Measurements from ENCODE around the gene TMTC1. TPM values are rescaled to one million over a fixed set of nuclear protein-coding genes. Genes with fewer than 3 reads are reported as not detected.
"Not testable (repeated sequence)": the region's sequence is repeated elsewhere in the genome, so short reads cannot be mapped to it uniquely, and the experiment has no call there.

TMTC1 gene
- total RNA-seq, 2 donors from 2014 or later: 4.5 to 7.7 TPM

- intact Hi-C loops (cut with DNase I, micrococcal nuclease): no loop called here
- ATAC-seq (no peak), DNase-seq (no peak)
Observed at GRCh38 chr12:29650371-29650770, 133.4 kb downstream of the TMTC1 start.

DNA sequence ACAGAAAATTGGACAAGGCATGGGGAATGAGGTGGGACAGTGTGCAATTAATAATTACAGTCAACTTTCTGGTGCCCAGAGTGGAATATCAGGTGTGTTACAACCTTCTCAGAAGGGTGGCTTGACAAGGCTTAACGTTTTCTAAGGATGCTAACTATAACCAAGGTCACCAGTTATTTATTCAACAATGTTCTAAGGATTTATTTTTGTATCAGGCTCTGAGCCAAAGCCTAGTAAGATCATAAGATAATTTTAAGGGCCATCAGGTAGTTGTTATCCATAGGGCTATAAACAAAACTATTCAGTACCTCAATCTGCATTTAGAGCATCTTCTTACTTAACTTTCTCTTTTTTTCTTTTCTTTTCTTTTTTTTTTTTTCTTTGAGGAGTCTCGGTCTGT lies 134.0 kb downstream of the TMTC1 start:
- no peak for DNase-seq
- intact Hi-C loops (cut with DNase I, micrococcal nuclease): no loop called here

DNA sequence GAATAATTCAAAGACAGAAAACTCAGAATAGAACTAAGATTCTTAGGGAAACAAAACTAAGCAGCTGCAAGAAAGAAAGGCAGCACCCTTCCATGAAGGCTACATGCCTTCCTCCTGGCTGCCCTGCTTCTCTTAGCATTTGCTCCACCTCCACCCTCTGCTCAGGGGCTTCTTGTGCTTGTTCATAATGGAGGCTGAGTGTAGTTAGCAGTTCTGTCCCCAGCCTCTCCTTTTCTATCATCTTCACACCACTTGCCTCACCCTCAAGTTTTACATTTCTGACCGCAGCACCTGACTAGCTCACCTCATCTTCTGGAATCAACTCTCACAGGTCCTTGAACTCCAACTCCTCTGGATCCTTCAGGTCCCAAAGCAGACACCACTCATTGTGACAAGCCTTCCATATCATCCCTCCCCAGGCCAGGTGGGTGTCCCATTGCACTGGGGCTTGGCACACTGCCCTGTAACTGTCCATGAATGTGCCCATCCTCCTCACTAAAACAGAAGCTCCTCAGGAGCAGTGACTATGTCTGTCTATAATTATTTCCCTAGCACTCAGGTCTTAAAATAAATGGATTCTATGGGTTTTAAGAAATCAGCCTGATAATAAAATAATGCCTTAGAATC lies 139.1 kb downstream of the TMTC1 start:
- no peak for DNase-seq
- no peak for ATAC-seq
- intact Hi-C loops (cut with DNase I, micrococcal nuclease): no loop called here

More for the DNA sequence above, 134.0 kb downstream of the TMTC1 start:
- ATAC-seq: no peak

DNA sequence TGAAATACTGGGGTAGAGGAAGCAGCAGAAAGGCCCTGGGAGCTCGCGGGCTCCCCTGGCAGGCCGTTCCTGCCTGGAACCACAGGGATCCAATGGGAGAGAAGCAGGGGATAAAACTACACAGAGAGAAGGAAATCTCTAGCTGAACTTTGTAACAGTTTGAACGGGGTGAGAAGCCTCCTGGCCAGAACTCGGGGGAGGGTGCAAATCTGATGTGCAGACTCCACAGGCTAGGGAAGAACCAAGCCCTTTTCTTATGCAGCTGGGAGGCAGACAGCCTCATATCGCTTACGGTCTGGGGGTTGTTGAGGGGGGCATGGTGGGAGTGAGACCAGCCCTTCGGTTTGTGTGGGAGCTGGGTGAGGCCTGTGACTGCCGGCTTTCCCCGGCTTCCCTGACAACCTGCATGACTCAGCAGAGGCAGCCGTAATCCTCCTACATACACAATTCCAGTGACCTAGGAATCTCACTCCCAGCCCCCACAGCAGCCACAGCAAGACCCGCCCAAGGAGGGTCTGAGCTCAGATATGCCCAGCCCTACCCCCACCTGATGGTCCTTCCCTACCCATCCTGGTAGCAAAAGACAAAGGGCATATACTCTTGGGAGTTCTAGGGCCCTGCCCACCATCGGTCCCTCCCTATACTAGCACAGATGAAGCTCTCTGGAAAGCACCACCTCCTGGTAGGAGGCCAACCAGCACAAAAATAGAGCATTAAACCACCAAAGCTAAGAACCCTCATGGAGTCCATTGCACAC lies 143.0 kb downstream of the TMTC1 start:
- ATAC-seq: no peak
- DNase-seq: no peak
- intact Hi-C loops (cut with DNase I, micrococcal nuclease): no loop called here

DNA sequence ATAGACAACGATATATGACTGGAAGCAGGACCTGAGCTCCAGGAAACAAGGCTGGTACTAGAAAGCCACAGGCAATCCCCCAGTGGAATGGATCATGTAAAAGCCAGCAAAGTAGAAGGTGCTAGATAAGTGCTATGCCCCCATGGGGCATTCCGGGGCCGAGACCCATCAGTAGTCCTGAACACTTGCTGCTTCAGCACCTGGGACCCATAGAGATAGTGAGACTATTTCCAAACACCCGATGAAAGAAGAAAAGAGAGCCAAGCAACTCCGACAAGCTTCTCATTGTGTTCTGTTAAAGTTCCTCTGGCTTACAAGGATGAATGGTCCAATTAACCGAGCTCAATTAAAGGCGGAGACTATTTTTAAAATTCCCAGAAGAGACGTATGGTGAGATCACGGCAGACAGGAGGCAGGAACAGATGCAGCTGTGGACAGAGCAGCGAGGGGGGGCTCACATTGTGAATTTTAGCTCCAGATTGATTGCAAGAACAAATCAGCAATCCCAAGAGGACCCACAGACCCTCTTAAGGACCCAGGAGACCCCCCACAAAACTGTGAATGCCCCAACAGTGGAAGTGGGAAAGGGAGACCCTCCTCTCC lies 143.7 kb downstream of the TMTC1 start:
- no peak for ATAC-seq
- no peak for DNase-seq
- intact Hi-C loops (cut with DNase I, micrococcal nuclease): no loop called here

DNA sequence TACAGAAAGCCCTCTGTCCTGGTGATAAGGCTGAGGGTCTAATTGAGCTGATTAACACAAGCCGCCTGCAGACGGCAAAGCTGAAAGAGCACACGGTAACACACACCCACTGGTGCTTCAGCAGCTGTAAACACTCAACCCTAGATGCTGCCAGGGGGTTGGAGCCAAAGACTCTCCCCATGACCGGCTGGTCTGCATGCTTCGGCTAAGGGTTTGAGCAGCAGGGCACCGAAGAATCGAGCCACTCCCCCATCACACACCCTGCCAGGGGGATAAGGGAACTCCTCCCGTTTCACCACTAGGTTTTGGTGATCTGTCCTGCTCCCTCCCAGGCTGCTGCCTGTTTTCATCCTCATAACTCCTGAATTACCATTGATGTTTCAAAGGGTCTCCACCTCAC lies 145.2 kb downstream of the TMTC1 start:
- intact Hi-C loops (cut with DNase I, micrococcal nuclease): no loop called here
- no peak for ATAC-seq
- no peak for DNase-seq

GRCh38 chr12:29634057-29634456 lies 149.7 kb downstream of the TMTC1 start:
- no peak for ATAC-seq
- DNase-seq: no peak
- intact Hi-C loops (cut with DNase I, micrococcal nuclease): no loop called here

DNA sequence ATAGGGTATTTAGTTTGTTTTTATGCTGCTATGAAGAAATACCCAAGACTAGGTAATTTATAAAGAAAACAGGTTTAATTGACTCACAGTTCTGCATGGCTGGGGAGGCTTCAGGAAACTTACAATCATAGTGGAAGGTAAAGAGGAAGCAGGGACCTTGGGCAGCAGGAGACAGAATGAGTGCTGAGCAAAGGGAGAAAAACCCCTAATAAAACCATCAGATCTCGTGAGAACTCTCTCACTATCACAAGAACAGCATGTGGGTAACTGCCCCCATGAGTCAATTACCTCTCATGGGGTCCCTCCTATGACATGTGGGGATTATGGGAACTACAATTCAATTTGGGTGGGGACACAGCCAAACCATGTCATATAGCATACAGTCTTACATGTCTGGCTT lies 153.6 kb downstream of the TMTC1 start:
- DNase-seq; intact Hi-C loops (cut with DNase I, micrococcal nuclease); ATAC-seq: not testable (repeated sequence)

- no peak for DNase-seq
- ATAC-seq: no peak
- intact Hi-C loops (cut with DNase I, micrococcal nuclease): no loop called here
Observed at GRCh38 chr12:29627221-29627620, 156.5 kb downstream of the TMTC1 start.

DNA sequence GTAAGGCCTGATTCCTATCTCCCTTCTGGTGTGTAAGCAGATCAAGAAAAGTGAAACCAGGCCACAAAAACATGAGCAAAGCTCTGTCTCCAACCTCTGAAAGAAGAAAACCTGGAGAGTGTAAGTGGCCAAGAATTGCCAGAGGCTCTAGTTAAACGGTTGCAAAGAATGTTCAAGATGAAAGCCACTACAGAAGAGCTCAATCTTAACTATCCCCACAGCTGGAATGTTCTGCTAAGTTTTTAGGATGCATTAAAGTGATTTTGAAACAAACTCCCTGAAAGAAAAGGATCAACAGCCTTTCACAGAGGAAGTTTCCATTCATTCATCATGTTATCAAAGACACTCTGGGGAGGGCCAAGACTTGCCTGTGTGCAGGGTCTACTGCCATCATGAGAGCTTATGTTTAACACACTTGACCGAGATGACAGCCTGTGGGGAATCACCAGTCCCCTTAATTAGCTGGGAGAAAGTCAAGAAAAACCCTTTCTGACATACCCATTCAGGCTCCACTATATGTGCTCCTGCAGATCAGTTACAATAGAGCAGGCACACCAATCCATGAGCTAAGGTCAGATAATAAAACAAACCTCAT lies 158.3 kb downstream of the TMTC1 start:
- intact Hi-C loops (cut with DNase I, micrococcal nuclease): no loop called here
- no peak for DNase-seq
- ATAC-seq: no peak

GRCh38 chr12:29622251-29622650 lies 161.5 kb downstream of the TMTC1 start:
- ATAC-seq: no peak
- intact Hi-C loops (cut with DNase I, micrococcal nuclease): no loop called here

DNA sequence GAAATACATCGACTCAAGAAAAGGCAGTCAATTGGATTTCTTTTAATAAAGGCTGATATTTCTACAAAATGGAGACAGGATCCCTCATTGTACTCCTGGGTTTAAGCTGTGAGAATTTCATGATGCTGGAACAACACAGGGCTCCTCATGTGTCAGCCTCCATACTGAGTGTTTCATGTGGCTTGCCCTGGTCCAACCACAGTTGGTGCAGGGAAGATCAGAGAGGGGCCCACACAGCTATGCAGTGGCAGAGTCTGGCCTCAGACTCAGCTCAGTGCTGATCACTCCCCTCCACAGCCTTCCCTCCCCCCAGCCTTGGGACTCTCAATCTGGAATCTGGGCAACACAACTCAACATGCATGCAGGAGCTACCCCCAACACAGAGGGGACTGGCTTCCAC lies 163.7 kb downstream of the TMTC1 start:
- no peak for ATAC-seq
- intact Hi-C loops (cut with DNase I, micrococcal nuclease): no loop called here
- DNase-seq: no peak

More at GRCh38 chr12:29622251-29622650, 161.5 kb downstream of the TMTC1 start:
- no peak for DNase-seq

DNA sequence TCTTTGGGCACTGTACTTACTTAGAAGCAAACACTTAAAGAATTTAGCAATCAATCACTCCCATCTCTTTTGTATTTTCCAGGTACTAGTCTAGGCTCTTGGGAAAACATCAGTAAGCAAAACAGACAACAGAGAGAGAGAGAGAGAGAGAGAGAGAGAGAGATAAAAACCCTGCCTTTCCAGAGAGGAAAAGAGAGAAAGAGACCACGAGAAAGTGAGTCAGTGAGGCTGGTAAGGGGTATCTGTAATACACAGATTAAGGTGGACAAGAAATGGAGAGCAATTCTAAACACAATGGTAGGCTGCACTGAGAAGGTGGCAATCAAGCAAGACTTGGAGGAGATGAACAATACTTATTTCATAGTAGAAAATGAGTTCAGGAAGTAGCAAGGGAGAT lies 166.3 kb downstream of the TMTC1 start:
- intact Hi-C loops (cut with DNase I, micrococcal nuclease): no loop called here
- DNase-seq: no peak
- ATAC-seq: no peak

DNA sequence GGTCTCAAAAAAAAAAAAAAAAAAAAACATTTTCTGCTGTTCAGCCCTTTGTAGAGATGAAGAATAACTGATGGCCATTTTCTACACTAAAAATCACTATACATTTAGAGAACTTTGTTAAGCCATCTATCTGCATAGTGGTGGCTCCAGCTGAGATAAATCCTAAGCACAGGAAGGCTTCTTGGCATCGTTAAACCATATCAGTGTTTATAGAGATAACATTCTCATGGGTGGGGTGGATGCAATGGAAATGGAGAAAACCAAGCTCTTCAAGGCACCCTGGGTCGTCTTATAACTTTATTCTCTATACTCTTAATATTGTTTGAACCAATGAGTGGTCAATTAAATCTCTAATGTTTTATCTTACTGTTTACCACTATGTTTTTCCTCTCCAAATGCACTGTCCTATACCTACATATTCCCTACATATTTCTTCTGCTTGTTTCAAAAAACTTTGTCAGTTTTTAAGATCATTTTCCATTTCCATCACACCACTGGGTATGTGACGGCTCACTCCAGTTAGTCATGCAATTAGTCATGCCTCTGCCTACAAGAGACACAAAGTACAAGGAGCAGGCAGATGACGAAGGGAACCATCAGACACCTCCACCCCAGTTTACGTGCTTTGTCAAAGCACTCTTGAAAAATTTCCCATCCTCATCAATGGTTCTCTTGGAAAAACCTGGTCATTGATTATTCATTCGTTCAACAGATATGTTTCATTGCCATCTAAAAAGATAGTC lies 166.9 kb downstream of the TMTC1 start:
- ATAC-seq: no peak

GRCh38 chr12:29614694-29615325 lies 168.9 kb downstream of the TMTC1 start:
- intact Hi-C loops (cut with DNase I, micrococcal nuclease): no loop called here
- DNase-seq (no peak), ATAC-seq (no peak)

More for the DNA sequence above, 166.9 kb downstream of the TMTC1 start:
- intact Hi-C loops (cut with DNase I, micrococcal nuclease): no loop called here
- DNase-seq: no peak

- intact Hi-C loops (cut with DNase I, micrococcal nuclease): no loop called here
- DNase-seq (no peak), ATAC-seq (no peak)
Observed at GRCh38 chr12:29612912-29613311, 170.8 kb downstream of the TMTC1 start.

GRCh38 chr12:29611906-29612305 lies 171.8 kb downstream of the TMTC1 start:
- no peak for ATAC-seq
- intact Hi-C loops (cut with DNase I, micrococcal nuclease): no loop called here
- no peak for DNase-seq

DNA sequence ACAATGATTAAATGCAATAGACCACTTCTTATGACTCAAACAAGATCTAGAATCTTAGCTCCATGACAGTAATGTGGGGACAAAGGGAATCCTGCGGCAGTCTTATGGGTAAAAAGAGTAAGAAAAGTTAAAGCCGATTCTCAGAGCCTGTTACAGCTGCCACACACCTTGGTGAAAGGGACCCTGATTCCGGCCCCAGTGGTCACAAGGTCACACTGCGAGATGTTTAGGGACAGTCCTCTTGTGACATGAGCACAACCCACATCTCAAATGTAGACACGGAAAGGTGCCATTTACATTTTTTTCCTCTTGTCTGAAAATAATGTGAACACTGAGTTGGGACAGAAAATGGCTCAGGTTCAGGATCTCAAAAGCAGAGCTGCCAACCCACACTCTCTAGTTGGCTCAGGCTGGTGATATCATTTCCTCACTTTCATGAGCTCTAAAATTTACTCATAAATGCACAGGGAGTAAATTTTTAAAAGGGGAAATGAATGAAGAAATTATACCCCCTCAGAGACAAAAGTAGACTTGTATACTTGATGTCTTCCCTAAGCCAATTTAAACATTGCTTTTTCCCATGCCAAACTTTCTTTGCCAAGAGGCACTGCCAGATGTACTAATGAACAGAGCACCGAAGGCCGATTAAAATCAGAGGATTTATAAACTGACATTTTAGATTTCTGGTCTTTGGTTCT lies 173.1 kb downstream of the TMTC1 start:
- no peak for ATAC-seq
- intact Hi-C loops (cut with DNase I, micrococcal nuclease): no loop called here
- no peak for DNase-seq
